Measurements from ENCODE around the gene ACTG2. TPM values are rescaled to one million over a fixed set of nuclear protein-coding genes. Genes with fewer than 3 reads are reported as not detected.

ACTG2 gene
- total RNA-seq, 1 donor from 2014 or later: 918 TPM

DNA sequence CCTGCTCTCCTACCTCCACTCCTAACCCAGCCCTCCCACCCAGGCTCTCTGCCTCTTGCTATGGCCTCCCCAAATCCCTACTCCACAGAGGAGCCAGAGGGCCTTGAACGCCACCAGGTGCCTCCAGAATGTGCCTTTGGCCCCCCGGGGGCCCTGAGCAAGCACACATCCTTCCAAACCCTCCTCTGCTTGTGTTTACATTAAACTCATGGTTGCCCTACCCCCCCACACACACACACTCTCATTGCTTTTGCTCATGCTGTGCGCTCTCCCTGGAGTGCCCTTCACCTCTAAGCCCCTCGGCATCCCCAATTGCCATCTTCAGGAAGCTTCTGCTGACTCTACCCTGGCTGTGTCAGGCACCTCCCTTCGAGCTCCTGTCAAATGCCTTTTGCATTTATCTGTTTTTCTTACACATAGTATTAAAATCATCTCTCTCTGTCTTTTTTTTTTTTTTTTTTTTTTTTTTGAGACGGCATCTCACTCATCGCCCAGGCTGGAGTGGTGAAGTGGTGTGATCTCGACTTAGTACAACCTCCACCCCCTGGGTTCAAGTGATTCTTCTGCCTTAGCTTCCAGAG is 75.6 kb downstream of the ACTG2 start:
- no peak for DNase-seq (ENCODE audit: low spot score)

DNA sequence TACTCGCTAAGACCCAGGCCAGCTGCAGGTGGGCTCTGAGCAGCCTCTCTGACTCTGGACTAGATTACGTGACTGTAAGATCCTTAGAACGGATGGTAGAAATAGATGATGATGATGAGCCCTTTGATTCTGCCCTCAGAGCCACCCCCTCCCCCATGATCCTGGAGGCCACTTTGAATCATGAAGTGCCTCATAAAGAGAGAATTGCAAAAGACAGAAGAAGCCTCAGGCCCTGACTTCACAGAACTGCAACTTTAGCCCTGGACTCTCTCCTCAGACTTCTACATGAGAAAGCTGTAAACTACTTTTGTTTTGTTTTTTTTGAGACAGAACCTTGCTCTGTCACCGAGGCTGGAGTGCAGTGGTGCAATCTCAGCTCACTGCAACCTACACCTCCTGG is 76.5 kb downstream of the ACTG2 start:
- no peak for DNase-seq (ENCODE audit: low spot score)

Other genes with a start within 250 kb of the ACTG2 start
- 28.1 TPM for gene TPRKB, start 155.7 kb upstream of the ACTG2 start, total RNA-seq
- 25.7 TPM for gene DUSP11, start 112.9 kb upstream of the ACTG2 start, total RNA-seq
- not detected for gene C2orf78, start 108.8 kb upstream of the ACTG2 start, total RNA-seq
- gene STAMBP, start 64.0 kb upstream of the ACTG2 start, total RNA-seq: 46.0 TPM
- gene DGUOK, start 33.9 kb downstream of the ACTG2 start, total RNA-seq: 63.3 TPM
- gene TET3, start 91.9 kb downstream of the ACTG2 start, total RNA-seq: 28.7 TPM

Measured in ureter (tissue), 1 donor.